Transverse colon (tissue), 4 donors: ENCODE results near the gene FHAD1. TPM values are rescaled to one million over a fixed set of nuclear protein-coding genes. Genes with fewer than 3 reads are reported as not detected.
"Not testable (repeated sequence)": the region's sequence is repeated elsewhere in the genome, so short reads cannot be mapped to it uniquely, and the experiment has no call there.

Experiments
- DNase-seq: peaks from one replicate; pipeline ENCODE4 v3.0.0-alpha.2; 2019
- H3K27ac ChIP-seq, 4 donors: fragments of 200-600 bp; sonication (generic); 2 replicates each; pipeline ENCODE4 v1.5.1; 2016 to 2018; ENCODE audit warnings: inconsistent platforms in 4 of 4
- H3K27me3 ChIP-seq: fragments of 200-600 bp; sonication (generic); 2 replicates; pipeline ENCODE4 v1.5.1; 2017; ENCODE audit warnings: inconsistent platforms
- H3K36me3 ChIP-seq, 4 donors: fragments of 200-600 bp; sonication (generic); 2 replicates each; pipeline ENCODE4 v1.5.1; 2017 to 2019; ENCODE audit warnings: inconsistent platforms in 4 of 4
- H3K4me1 ChIP-seq, 4 donors: fragments of 200-600 bp; sonication (generic); 2 replicates each; pipeline ENCODE4 v1.5.1; 2017 to 2020; ENCODE audit warnings: inconsistent platforms in 4 of 4
- H3K4me3 ChIP-seq, 4 donors: fragments of 200-600 bp; sonication (generic); 1 replicate in 1 of 4; 2 replicates in 3 of 4; pipeline versions ENCODE4 v1.5.1 to v1.6.1; 2017 to 2019; ENCODE audit warnings: inconsistent platforms in 4 of 4
- H3K9me3 ChIP-seq, 2 donors: fragments of 200-600 bp; sonication (generic); 2 replicates each; pipeline ENCODE4 v1.5.1; 2017 to 2019; ENCODE audit warnings: inconsistent platforms in 2 of 2
- CTCF ChIP-seq, 5 experiments: fragments of 200-600 bp in 3 of 5; fragments of 450-650 bp in 2 of 5; sonication (generic) in 3 of 5; IDR thresholded peaks; 1 replicate in 2 of 5; 2 replicates in 3 of 5; pipeline ENCODE4 v1.5.1; 2016 to 2017; ENCODE audit warnings: antibody characterized with exemption in 5 of 5, inconsistent platforms in 3 of 5, mild to moderate bottlenecking in 2 of 5, moderate library complexity in 1 of 5
- EP300 ChIP-seq: sonication (generic); formaldehyde crosslinking; IDR thresholded peaks from one replicate; pipeline ENCODE4 v1.6.1; 2017; ENCODE audit warnings: antibody characterized with exemption, low read depth
- POLR2A ChIP-seq: fragments of 450-650 bp; IDR thresholded peaks from one replicate; pipeline ENCODE4 v1.6.1; 2016; ENCODE audit warnings: antibody characterized with exemption, mild to moderate bottlenecking, moderate library complexity
- POLR2AphosphoS5 ChIP-seq, 3 donors: sonication (generic); formaldehyde crosslinking; IDR thresholded peaks; one replicate each; pipeline ENCODE4 v1.6.1; 2016; ENCODE audit warnings: antibody characterized with exemption in 3 of 3
- WGBS, 2 donors: methylation state at CpG; one replicate each; pipeline ENCODE4 v1.1.5; 2018; ENCODE audit warnings: low coverage in 1 of 2; 5-methylcytosine and 5-hydroxymethylcytosine counted together
- in situ Hi-C, 4 donors: fragments of 200-750 bp; cut with MboI; loops; one replicate each; pipeline versions ENCODE4 v1.15.0 to v1.15.1; 2017; ENCODE audit warnings: low sequenced_read_pairs in 3 of 4, low pct_ligation_motif_present in 1 of 4, low pct_unique_long_range_greater_than_20kb in 1 of 4
- intact Hi-C: fragments of 100-400 bp; cut with DNase I; formaldehyde crosslinking; loops from one replicate; pipeline ENCODE4 v1.15.1; 2023; ENCODE audit warnings: low total_unique reads
- total RNA-seq, 4 donors: library from RNA; depleted of rRNA; stranded (reverse); fragments of >200 nt; gene quantifications; one replicate each; pipeline ENCODE4 v1.1.0, GENCODE V29; 2016

Gene FHAD1
- total RNA-seq, 4 donors from 2014 or later: 0.75 to 0.82 TPM; not detected in 2

- no peaks in the 10 kb centered on the region for H3K27me3 ChIP-seq
- intact Hi-C loops (no loop called here), in situ Hi-C loops (no loop called here)
- no peaks in the 10 kb centered on the region for H3K36me3 ChIP-seq
- WGBS, 2 donors: 87 to 90% methylated on average over 3 to 8 of the region's 8 CpGs
- H3K9me3 ChIP-seq: no peaks in the 10 kb centered on the region
- H3K27ac ChIP-seq: no peak overlapping the region
- no peak overlapping the region for H3K4me3 ChIP-seq
- H3K4me1 ChIP-seq: no peaks in the 10 kb centered on the region
- no peak for DNase-seq
- TF ChIP-seq EP300 (no peak), POLR2A (no peak), POLR2AphosphoS5 (IDR thresholded peaks at IDR 0.05) (no peak), CTCF (IDR thresholded peaks at IDR 0.05) (no peak)
Observed at GRCh38 chr1:15378729-15379128, 131.7 kb downstream of the FHAD1 start.

- H3K27ac ChIP-seq, in situ Hi-C loops, H3K4me1 ChIP-seq, H3K9me3 ChIP-seq, H3K4me3 ChIP-seq, H3K27me3 ChIP-seq, intact Hi-C loops, DNase-seq, H3K36me3 ChIP-seq: not testable (repeated sequence)
- 78% methylated on average over 9 of the region's 9 CpGs; no CpG with 5 or more reads in 1 of the 2 donors for WGBS, 2 donors
Observed at GRCh38 chr1:15379151-15379550, 132.1 kb downstream of the FHAD1 start.

- Histone ChIP-seq H3K9me3 (no peaks in the 10 kb centered on the region), H3K4me1 (peaks cover 0 to under 1% (median 0%) of the 10 kb centered on the region in 4 donors), H3K27ac (no peak overlapping the region), H3K4me3 (no peak overlapping the region), H3K36me3 (no peaks in the 10 kb centered on the region), H3K27me3 (no peaks in the 10 kb centered on the region)
- no peak for DNase-seq
- 91 to 93% methylated on average over 11 to 22 of the region's 22 CpGs for WGBS, 2 donors
- TF ChIP-seq POLR2A (no peak), CTCF (IDR thresholded peaks at IDR 0.05) (no peak), EP300 (no peak), POLR2AphosphoS5 (IDR thresholded peaks at IDR 0.05) (no peak)
- intact Hi-C loops (no loop called here), in situ Hi-C loops (no loop called here)
Observed at GRCh38 chr1:15380601-15381508, 133.8 kb downstream of the FHAD1 start.

GRCh38 chr1:15381805-15382204, 134.8 kb downstream of the FHAD1 start:
- 85 to 93% methylated on average over 4 to 12 of the region's 12 CpGs for WGBS, 2 donors
- intact Hi-C loops: no loop called here
- Histone ChIP-seq H3K27ac (no peak overlapping the region), H3K4me3 (no peak overlapping the region), H3K27me3 (no peaks in the 10 kb centered on the region), H3K4me1 (peaks cover 0 to 6% (median 2%) of the 10 kb centered on the region in 4 donors), H3K36me3 (no peaks in the 10 kb centered on the region), H3K9me3 (no peaks in the 10 kb centered on the region)
- TF ChIP-seq EP300 (no peak), POLR2A (no peak), CTCF (IDR thresholded peaks at IDR 0.05) (no peak), POLR2AphosphoS5 (IDR thresholded peaks at IDR 0.05) (no peak)
- DNase-seq: no peak
- in situ Hi-C loops: no loop called here
